HUDEP-2 (cell line): ENCODE measurements around the gene EFCAB6.

Source experiments
- DNase-seq, 76 experiments: peaks; one replicate each; lab custom pipeline; 2025; ENCODE audit not compliant: unreplicated experiment in 76 of 76; lab: John Stamatoyannopoulos, UW

EFCAB6 gene

DNA sequence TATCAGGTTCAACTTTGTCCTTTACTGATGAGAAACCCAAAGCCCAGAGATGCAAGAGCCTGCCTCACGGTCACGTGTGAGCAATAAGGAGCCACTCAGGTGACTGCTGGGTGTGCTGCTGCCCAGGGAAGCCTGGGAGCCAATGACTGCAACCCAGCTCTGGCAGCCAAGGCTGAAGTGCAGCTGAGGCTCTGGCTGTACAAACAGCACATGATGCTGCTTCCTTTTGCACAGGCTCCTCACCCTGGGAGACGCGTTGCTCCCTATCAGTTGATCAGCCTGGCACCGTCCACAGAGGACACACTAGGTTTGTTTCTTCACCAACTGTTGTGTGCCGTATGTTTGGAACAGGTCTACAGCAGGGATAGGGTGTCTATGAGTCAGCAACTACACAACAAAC lies 168.7 kb downstream of the EFCAB6 start:
- DNase-seq: no peak

GRCh38 chr22:43642319-43643206 lies 169.5 kb downstream of the EFCAB6 start:
- DNase-seq: no peak

DNA sequence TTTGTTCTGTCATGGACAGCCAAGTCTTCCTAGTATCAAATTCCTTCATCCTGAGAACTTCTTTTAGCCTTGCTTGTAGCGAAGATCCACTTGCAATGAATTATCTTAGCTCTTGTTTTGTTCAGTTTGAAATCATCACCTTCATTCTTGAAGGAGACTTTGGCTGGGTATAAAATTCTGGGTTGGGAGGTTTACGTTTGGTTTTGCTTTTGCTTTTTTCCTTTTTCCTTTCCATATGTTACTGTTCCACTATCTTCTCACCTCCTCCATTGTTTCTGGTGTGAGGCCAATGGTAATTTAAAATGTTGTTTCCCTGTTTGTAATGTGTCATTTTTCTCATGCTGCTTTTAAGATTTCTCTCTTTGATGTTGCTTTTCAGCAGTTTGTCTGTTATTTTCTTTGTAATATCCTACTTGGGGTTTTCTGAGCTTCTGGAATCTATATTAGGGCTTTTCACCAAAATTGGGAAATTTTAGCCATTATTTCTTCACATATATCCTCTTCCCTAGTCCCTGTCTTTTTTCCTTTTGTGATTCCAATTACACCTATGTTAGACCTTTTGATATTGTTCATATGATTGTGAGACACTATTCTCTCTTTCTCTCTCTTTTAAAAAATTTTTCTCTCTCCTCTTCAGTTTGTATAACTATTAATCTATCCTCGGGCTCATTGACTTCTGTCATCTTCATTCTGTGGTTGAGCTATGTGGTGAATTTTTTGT lies 172.7 kb downstream of the EFCAB6 start:
- no peak for DNase-seq

DNA sequence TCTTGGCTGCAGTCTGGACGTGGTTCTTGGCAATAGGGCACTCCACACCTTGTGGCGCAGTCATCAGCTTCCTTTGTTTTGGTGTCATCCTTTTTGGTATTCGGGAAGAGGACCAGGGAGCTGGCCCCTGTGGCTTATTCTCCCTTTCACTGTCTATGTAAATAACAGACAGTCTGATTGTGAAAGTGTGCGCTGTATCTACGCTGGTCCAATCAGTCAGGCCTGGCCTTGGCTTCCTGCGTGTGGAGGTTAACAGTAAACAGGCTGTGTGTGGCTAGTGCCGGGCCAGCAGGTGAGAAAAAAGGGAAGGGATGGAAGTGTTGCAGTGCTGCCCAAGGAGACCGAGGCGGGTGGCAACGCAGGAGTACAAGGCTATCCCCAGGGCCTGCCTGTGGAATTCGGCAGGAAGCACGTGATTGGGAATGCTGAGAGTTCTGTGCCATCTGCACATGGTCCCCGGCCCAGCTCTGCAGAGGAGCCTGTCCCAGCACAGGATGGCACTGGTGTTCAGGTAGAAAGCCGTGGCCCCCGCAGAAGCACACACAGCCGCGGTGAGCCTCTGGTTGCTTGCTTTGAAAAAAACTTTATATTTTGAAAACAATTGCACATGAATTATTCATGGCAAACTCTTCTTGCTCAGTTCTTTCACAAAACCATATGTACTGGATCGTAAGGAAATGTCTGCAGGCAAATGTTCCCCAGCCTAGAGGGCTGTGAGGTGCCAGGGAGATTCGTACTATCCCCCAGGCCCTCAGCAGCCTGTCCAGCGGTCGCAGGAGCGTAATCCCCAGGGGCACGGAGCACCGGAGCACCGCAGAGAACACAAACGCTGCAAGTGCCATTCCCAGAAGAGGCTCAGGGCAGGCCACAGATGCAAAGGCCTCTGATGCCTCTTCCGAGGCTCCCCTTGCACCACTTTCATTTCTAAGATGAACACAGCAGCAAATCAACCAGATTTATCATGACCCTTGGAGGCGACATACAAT lies 174.5 kb downstream of the EFCAB6 start:
- DNase-seq: no peak

DNA sequence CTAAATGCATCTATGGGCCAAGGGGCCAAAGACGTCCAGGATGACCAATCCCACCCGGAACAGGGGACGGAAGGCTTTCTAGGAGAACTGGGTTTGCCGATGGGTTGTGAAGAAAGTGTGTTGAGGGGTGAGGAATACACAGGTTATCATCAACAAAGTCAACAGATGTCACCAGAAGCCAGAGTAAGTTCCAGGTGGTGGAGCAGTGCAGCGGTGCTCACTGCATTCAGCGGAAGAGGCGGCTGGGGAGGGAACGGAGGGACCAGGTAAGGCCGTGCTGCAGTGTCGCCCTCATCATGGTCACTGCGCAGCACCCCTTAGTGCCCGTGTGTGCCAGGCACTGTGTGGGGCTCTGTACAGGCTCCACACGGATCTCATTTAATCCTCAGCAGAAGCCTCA lies 176.0 kb downstream of the EFCAB6 start:
- DNase-seq: no peak

DNA sequence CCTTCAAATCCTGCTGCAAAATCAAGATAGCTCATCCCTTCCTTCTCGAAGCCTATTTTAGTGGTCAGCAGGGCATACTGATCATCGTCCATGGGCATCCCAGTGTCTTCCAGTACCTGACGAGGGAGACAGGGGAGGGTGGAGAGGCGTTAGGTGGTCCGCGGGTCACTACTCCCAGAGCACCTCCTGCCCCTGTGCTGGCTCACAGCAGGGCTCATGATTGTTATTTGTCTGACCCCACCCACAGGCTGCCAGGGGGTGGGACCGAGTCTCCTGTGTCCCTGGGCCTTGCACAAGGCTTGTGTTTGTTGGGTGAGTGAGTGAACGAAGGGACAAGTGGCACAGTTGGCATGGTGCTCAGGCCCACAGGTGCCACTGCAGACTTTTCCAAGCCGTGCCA lies 177.0 kb downstream of the EFCAB6 start:
- no peak for DNase-seq

- DNase-seq: no peak
Measured at GRCh38 chr22:43634316-43634715, 177.8 kb downstream of the EFCAB6 start.

- DNase-seq: no peak
Measured at GRCh38 chr22:43633631-43634285, 178.3 kb downstream of the EFCAB6 start.

- no peak for DNase-seq
Measured at GRCh38 chr22:43631846-43632245, 180.3 kb downstream of the EFCAB6 start.

GRCh38 chr22:43631201-43631600 lies 180.9 kb downstream of the EFCAB6 start:
- DNase-seq: no peak

DNA sequence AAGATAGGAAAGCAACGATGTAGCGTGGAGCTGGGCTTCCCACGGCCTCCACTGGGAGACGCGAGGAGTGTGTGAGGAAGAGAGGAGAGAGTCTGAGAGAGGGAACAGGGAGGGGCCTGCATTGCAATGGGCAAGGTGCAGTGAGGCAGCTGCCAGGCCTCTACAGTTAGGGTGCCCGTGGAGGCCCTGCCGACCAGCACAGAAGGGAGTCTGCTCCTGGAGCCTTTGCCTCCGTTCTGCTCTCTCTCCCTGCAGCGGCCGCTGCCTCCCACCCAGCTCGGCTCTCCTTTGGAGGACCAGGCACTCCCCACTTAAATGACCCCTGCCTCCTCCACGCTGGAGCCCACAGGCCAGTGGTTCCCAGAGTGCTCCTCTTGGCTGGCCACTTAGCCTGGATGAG lies 181.7 kb downstream of the EFCAB6 start:
- no peak for DNase-seq

- no peak for DNase-seq
Measured at GRCh38 chr22:43628250-43628649, 183.9 kb downstream of the EFCAB6 start.

GRCh38 chr22:43627485-43628213 lies 184.5 kb downstream of the EFCAB6 start:
- DNase-seq: no peak

DNA sequence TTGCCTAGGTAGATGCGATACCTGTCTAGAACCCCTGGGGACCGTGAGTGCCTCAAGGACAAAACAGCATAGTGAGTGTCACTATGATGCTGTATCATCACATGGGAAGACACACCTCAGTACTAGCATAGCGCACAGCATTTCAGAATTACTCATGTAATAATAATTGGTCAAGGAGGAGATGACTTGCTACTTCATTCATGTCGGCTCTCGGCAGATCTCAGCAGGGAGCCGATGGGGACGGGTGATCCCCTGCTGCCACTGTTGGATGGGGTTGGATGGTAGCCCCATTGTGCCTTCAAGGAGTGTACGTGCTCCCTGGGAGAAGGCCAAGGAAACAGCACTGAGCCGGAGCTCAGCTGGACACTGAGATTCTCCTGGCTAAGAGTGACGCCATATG lies 186.9 kb downstream of the EFCAB6 start:
- no peak for DNase-seq

DNA sequence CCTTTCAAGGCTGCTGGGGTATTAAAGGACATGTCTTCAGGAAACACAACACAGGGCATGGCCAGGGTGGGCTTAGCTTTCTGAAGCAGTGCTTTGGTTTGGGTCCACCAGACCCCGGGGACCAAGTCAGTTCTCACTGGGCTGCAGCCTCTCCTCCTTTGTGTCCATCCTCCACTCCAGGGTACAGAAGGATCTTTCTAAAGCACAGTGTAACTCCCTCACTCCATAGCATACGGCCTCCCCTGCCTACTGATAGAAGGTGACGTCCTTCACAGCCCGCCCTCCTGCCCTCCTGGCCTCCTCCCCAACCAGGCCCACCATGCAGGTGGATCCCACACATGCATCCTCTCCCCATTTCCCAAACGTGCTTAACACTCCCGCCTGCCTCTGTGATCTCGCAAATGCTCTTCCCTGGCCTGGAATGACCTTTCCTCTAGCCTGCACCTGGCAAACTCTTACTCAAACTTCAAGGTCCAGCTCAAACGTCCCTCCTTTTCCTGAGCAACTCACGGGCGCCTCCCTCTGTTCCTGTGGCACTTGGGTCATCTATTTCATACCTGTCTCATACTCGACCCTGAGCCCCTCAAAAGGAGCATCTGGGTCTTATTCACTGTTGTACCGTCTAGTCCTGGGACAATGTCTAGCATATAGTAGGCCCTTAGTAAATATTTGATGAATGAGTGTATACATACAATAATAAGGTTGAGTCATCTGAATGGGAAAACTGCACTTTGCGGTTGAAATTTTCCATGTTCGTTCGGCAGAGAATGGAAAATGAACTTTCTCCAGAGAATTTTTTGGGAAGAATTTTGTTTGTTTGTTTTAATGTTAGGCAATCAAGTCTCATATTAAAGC lies 187.7 kb downstream of the EFCAB6 start:
- no peak for DNase-seq

- DNase-seq: no peak
Measured at GRCh38 chr22:43622886-43623285, 189.2 kb downstream of the EFCAB6 start.

- DNase-seq: no peak
Measured at GRCh38 chr22:43620197-43620596, 191.9 kb downstream of the EFCAB6 start.

DNA sequence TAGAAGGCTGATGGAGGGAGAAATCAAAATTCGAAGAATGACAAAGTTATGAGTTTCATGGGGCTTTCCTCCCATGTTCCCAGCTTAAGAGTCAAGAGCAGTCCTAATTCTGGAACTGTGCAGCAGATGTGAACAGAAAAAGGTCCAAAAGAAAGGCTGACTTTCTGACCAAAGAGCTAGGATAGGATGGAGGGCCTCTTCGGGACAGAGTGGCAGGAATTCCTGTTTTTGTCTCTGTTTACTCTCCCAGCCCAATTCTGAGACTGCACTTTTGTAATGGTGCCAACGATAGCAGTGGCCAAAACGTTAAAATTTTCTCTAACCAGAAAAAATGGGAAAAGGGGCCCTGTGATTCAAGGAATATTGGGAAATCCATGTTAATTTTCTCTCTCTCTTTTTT lies 193.6 kb downstream of the EFCAB6 start:
- DNase-seq: no peak

DNA sequence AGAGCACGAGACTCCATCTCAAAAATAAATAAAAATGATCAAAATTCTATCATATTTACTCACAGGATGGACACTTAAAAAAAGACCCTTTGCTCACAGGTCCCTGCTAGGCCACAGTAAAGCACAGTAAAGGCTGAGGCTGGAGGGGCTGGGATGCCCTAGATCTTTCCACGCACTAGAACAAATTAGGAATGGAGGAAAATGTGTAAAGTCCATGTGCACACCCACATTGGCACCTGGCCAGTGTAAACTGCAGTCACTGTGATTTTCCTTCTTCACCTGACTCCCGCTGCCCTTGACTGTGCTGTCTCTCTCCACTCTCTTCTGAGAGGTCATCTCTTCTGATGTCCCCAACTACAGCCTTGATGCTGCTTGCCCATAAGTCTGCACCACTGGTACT lies 195.5 kb downstream of the EFCAB6 start:
- DNase-seq: no peak
